ENCODE measurements around the gene TSEN15.

The TSEN15 gene

GRCh38 chr1:184051485-184052193, at the start of gene TSEN15:
TSS of gene TSEN15 (plus strand) at chr1:184051730. CDS start at chr1:184051756, 26 bp downstream.
- peak; percentile 67 for DNase-seq (ENCODE audit: low read depth in 2 of 2)

- no peak for DNase-seq (ENCODE audit: low read depth in 2 of 2)
Observed at GRCh38 chr1:184002071-184002470, 49.5 kb upstream of the TSEN15 start.

DNA sequence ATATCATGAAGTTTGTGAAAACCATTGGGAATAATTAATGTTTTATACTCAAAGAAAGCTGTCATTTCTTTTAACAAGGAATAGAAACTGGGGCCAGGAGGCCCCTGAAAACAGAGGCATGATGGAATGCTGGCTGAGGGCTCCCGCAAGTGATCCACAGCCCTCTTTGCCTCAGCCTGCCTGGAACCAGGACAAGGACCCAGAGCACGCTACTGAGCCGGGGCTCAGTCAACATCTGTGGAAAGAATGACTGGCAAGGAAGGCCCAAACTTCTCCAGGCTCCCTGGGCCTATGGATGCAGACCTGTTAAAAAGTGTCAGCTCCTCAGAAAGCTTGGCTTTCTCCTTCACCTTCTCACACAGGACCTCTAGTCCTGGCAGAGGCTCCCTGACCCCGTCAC, 46.6 kb upstream of the TSEN15 start:
- no peak for DNase-seq (ENCODE audit: low read depth in 2 of 2)

GRCh38 chr1:184005506-184005905, 46.0 kb upstream of the TSEN15 start:
- DNase-seq (ENCODE audit: low read depth in 2 of 2) = no peak

DNA sequence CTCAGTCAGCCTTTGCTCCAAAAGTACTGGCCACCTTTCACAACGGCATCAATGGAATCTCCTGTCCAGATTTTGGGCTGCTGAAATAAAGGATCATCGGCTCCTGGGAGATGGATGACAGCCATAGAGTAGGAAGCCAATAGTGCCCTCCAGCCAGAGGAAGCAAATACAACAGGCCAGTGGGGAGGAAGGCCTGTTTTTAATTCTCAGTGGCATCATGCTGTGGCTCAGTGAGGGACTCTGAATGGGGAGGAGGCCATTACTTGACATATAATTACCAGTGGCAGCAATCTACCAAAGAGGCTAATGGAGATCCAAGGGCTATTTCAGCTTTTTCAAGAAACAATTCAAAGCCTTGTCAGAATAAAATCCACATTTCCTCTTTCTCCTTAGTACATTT, 40.7 kb upstream of the TSEN15 start:
- DNase-seq (ENCODE audit: low read depth in 2 of 2) = no peak

DNA sequence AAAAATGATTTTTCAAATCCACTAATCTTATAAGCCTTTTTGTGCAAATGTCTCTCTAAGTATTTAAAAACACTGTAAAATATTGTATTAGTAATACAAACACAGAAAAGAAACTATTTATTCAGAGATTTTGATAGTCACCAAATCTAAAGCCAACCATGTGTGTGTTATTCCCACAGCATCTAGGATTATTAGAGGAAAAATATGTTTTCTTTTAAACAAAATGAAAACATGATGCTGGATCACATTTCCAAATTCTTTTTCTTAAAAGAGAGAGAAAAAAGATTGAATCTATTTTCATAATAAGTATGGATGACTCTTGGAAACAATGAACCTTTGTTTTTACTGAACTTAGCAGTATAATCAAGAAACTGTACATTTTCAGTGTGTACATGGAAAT, 39.3 kb upstream of the TSEN15 start:
- DNase-seq (ENCODE audit: low read depth in 2 of 2) = no peak

- DNase-seq (ENCODE audit: low read depth in 2 of 2) = no peak
Observed at GRCh38 chr1:184014271-184014670, 37.3 kb upstream of the TSEN15 start.

GRCh38 chr1:184016169-184016568, 35.4 kb upstream of the TSEN15 start:
- DNase-seq (ENCODE audit: low read depth in 2 of 2) = no peak

DNA sequence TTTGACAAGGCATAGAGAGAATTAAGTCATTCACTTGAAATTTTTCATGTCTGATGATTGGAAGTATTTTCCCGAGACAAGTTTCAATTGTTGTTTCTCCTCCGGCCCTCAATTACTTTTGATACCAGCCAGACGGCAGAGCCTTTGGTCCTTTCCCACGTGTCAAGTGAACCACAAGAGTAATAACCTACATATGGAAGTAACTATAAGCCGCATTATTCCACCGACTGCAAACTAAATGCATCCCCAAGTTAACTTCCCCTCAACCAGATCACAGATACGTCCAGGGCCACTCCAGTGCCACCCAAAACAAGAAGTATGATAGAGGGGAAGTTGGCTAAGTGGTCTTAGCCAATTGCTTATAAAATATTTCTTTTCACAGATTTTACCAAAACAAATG, 34.2 kb upstream of the TSEN15 start:
- DNase-seq (ENCODE audit: low read depth in 2 of 2) = no peak

DNA sequence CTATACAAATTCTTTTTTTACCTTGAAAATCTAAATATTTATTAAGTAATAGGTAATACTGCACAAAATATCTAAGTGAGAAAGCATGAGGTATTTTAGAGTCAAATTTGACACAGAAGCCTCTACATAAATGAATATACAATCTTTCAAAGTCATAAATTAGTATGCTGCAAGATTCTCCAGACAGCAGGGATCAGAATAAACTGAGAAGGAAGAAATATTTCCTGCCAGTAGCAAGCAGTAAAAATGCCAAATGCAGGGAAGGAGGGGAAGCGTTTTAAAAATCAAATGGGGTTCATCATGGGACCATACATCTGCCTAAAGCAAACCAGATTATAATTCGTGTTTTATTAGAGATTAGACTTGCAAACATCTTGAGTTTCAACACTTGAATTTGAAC, 32.9 kb upstream of the TSEN15 start:
- no peak for DNase-seq (ENCODE audit: low read depth in 2 of 2)

DNA sequence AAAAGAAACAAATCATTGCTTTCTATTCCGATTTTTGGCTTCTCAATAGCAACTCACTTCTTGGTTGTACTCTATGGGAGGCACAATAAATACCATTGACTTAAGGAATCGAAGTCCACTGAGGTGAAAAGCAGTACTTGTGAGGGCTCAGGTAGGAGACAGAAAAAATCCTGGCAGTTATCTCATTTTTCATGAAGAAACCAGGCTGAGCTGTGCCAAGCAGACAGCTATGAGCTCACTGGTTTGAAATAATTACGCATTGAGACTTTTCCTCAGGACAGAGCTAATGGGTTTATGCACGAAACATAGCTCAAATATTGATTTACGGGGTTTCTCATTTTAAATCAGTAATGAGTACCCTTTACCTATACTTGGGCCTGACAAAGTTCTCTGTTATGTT, 32.5 kb upstream of the TSEN15 start:
- no peak for DNase-seq (ENCODE audit: low read depth in 2 of 2)

GRCh38 chr1:184019506-184019905, 32.0 kb upstream of the TSEN15 start:
- no peak for DNase-seq (ENCODE audit: low read depth in 2 of 2)

DNA sequence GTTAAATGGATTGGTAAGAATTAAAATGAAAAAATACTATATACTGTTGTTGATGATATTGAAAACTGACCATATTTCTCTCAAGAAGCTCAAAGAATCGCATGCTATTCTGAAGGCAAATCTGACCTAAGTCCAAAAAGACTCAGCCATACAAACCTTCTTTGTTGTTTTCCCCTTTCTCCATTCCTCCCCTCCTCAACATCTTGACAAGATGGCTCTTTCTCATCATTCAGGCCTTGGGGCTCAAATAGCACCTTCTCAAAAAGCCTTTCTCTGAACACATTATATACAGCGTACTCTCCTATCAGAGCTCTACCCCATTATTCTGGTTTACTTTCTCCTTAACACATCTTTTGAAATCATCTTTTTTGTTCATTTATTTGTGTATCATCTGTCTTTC, 31.2 kb upstream of the TSEN15 start:
- no peak for DNase-seq (ENCODE audit: low read depth in 2 of 2)

GRCh38 chr1:184020855-184021254, 30.7 kb upstream of the TSEN15 start:
- no peak for DNase-seq (ENCODE audit: low read depth in 2 of 2)

DNA sequence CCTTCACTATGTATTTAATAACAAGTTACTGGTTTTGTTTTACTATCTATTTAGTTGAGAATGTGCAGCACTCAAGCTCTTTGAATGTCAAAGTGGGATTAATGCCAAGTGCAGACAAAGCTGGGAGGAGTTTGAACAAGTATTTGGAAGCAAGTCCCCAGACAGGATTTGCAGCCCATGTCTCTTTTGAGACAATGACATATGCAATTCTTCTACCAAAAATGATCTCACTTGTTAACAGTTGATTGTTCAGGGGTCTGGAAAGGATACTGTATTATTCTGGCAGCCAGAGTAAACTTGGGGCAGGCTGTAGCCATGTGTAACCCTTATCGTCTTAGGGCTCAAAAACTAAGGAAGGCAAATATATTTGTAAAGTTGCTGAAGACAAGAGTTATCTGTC, 29.8 kb upstream of the TSEN15 start:
- no peak for DNase-seq (ENCODE audit: low read depth in 2 of 2)

- DNase-seq (ENCODE audit: low read depth in 2 of 2) = no peak
Observed at GRCh38 chr1:184022668-184023067, 28.9 kb upstream of the TSEN15 start.

DNA sequence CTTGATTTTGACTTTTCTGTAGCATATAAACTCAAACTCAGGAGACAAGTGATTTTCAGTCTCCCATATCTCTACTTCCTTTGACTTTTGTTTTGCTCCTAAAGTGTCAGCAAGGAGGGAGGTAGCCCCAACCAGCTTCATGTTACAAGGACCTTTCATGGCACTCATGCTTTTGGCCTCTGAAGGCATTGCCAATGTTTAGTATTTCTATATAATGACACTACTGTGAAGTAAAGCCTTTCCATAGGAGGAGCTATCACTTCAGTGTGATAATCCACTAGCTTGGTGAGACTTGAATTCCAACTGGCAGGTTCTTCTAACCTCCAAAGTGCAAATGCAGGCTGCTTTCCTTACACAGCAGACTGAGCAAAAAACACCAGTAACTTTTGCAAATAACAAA, 28.4 kb upstream of the TSEN15 start:
- no peak for DNase-seq (ENCODE audit: low read depth in 2 of 2)

GRCh38 chr1:184025242-184025675, 26.3 kb upstream of the TSEN15 start:
- DNase-seq (ENCODE audit: low read depth in 2 of 2) = no peak

- no peak for DNase-seq (ENCODE audit: low read depth in 2 of 2)
Observed at GRCh38 chr1:184027826-184028695, 23.5 kb upstream of the TSEN15 start.

DNA sequence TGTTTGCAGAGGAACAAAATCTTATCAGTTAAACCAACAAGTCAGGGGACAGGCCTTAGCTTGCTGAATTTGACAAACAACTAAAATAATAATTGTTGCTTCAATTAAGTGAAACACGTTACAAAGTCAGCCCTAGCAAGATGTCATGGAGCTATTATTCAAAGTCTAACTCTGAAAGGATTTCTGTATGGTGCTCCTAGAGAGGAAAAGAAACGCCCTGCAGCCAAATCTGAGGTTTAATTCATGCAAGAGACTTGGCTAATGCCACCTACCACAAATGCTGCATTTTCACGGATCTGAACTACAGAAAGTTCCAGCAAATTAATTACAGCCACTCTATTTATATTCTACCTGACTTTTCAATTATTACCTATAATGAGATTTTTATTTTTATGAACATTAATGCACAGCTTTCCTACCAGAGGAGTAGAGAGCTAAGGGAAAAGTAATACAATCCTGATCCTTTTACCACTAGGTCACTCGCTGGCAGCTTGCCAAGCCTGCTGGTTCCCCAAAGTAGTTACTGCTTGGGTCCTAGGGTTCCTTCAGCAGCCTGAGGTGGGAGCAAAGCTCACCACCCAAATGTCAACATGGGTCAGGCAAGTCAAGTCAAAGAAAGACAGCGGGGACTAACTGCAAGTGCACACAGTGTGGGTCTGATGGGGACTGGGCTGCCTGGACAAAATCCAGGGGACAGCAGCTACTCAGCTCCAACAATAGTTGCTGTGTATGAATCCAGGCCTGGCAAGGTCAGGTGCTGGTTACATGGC, 22.5 kb upstream of the TSEN15 start:
- no peak for DNase-seq (ENCODE audit: low read depth in 2 of 2)

DNA sequence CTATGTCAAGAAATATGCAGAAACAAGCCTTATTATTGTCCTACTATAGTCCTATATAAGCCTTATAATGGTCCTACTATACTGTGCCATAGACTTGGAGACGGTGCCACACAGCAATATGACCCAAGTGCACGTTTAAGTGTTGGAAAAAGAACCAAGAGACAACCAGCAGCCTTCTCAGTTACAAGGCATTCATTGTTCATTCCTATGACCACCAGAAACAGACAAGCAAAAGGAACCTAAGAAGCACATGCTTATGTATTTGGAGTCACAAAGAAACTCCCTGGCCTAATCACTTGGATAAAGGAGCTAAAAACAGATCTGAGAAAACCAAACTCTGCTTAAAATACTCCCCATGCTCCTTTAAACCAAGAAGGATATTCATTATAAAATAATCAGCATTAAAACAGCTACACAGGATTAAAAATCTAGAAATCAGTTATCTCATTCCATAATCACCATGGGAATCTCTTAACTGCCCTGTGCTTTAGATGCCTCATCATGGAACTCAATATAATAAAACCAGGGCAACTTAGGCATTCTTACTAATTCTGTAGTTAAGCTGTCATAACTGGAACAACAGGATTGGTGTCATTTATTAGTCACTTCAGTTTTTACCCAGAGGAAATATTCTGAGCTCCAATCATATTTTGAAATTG, 21.0 kb upstream of the TSEN15 start:
- no peak for DNase-seq (ENCODE audit: low read depth in 2 of 2)

GRCh38 chr1:184031092-184031408, 20.5 kb upstream of the TSEN15 start:
- no peak for DNase-seq (ENCODE audit: low read depth in 2 of 2)
